Sigmoid colon (tissue), 3 donors: ENCODE results near the gene HARBI1.

Source experiments
- CTCF ChIP-seq, 4 experiments: fragments of 450-650 bp in 3 of 4; fragments of 200-600 bp in 1 of 4; IDR thresholded peaks; one replicate each; pipeline ENCODE4 v1.5.1; 2016 to 2019; ENCODE audit warnings: antibody characterized with exemption in 4 of 4, mild to moderate bottlenecking in 3 of 4, moderate library complexity in 2 of 4
- POLR2A ChIP-seq, 2 donors: fragments of 450-650 bp; IDR thresholded peaks; one replicate each; pipeline ENCODE4 v1.6.1; 2016; ENCODE audit warnings: antibody characterized with exemption in 2 of 2, mild to moderate bottlenecking in 2 of 2, moderate library complexity in 2 of 2

GRCh38 chr11:46633291-46634217, 16.5 kb upstream of the HARBI1 start:
- TF ChIP-seq CTCF (IDR thresholded peaks at IDR 0.05): no peak
- no peak for TF ChIP-seq POLR2A (IDR thresholded peaks at IDR 0.05)
